HCT116 (cell line): ENCODE results near the gene SPRED2. TPM values are rescaled to one million over a fixed set of nuclear protein-coding genes. Genes with fewer than 3 reads are reported as not detected.

Experiments
- ATAC-seq: fragments of 200-7000 bp; cut with Tn5 transposase; 2 replicates; pipeline ENCODE4 v1.9.1; 2020; ENCODE audit warnings: mild to moderate bottlenecking, moderate library complexity
- BruUV-seq: library from RNA; stranded (reverse); fragments of 400-500 nt; replicated peaks from 2 replicates; lab custom pipeline; 2021; lab: Mats Ljungman, UMichigan
- CTCF ChIA-PET: fragments of 300-600 bp; sonication (Branson Sonifier 250); formaldehyde crosslinking; loops from one replicate; lab custom pipeline; 2021; ENCODE audit warnings: antibody characterized with exemption; lab: Charles Lee
- POLR2A ChIA-PET: fragments of 300-600, 350-600 bp; sonication (Branson Sonifier 250); formaldehyde crosslinking; loops from one replicate; lab custom pipeline; 2021; ENCODE audit warnings: antibody characterized with exemption; lab: Charles Lee
- RAD21 ChIA-PET, 2 experiments: fragments of 300-600 bp; sonication (Branson Sonifier 250); formaldehyde crosslinking; loops; one replicate each; lab custom pipeline; 2023; ENCODE audit warnings: low total read pairs in 2 of 2; ENCODE audit not compliant: uncharacterized antibody in 2 of 2, unreplicated experiment in 2 of 2, low non-redundant PET in 1 of 2; lab: Charles Lee
- DNase-seq: peaks from one replicate; pipeline ENCODE4 v3.0.0-alpha.2; 2010; ENCODE audit warnings: low read depth, low spot score
- H2AFZ ChIP-seq: fragments of 200-600 bp; shearing (Covaris generic), sonication (generic); 2 replicates; pipeline ENCODE4 v1.6.1; 2017; ENCODE audit warnings: low read depth, mixed run types, mixed read lengths, antibody characterized with exemption, low read length; ENCODE audit not compliant: poor library complexity, severe bottlenecking
- H3K27ac ChIP-seq: 2 replicates; pipeline ENCODE4 v1.5.1; 2012; ENCODE audit warnings: low read depth, low read length
- H3K27me3 ChIP-seq: fragments of 200-600 bp; sonication (generic); 2 replicates; pipeline ENCODE4 v1.6.1; 2016; ENCODE audit warnings: mixed run types, low read length, mixed read lengths; ENCODE audit not compliant: insufficient read depth
- H3K36me3 ChIP-seq, 2 experiments: fragments of 200-500 bp in 1 of 2; fragments of 200-600 bp in 1 of 2; sonication (Bioruptor generic) in 1 of 2; sonication (generic) in 1 of 2; 2 replicates each; pipeline versions ENCODE4 v1.5.1 to v1.6.1; 2014 to 2016; ENCODE audit warnings: low read length in 2 of 2, inconsistent platforms in 1 of 2, mixed read lengths in 1 of 2, mixed run types in 1 of 2; ENCODE audit not compliant: insufficient read depth in 2 of 2, control insufficient read depth in 1 of 2
- H3K4me1 ChIP-seq, 2 experiments: fragments of 200-600 bp in 1 of 2; sonication (generic) in 1 of 2; 2 replicates each; pipeline versions ENCODE4 v1.5.1 to v1.6.1; 2012 to 2017; ENCODE audit warnings: low read length in 2 of 2, inconsistent platforms in 1 of 2, mild to moderate bottlenecking in 1 of 2, mixed read lengths in 1 of 2, mixed run types in 1 of 2, moderate library complexity in 1 of 2; ENCODE audit not compliant: insufficient read depth in 2 of 2, control insufficient read depth in 1 of 2
- H3K4me2 ChIP-seq: fragments of 200-600 bp; sonication (generic); 2 replicates; pipeline ENCODE4 v1.6.1; 2017; ENCODE audit warnings: mixed run types, low read length, mixed read lengths
- H3K4me3 ChIP-seq, 2 experiments: fragments of 200-600 bp in 1 of 2; sonication (generic) in 1 of 2; replicated peaks in 1 of 2; 2 replicates each; pipeline ENCODE4 v1.5.1; 2011 to 2016; ENCODE audit warnings: low read length in 2 of 2, control low read depth in 1 of 2, low read depth in 1 of 2, mild to moderate bottlenecking in 1 of 2, mixed read lengths in 1 of 2, mixed run types in 1 of 2
- H3K79me2 ChIP-seq: fragments of 200-600 bp; sonication (generic); 2 replicates; pipeline ENCODE4 v1.6.1; 2017; ENCODE audit warnings: mild to moderate bottlenecking, mixed run types, low read length, moderate library complexity, mixed read lengths; ENCODE audit not compliant: insufficient read depth
- H3K9ac ChIP-seq: fragments of 200-600 bp; sonication (generic); 2 replicates; pipeline ENCODE4 v1.6.1; 2016; ENCODE audit warnings: low read length, mixed read lengths
- H3K9me2 ChIP-seq: fragments of 200-600 bp; sonication (generic), shearing (Covaris generic); 2 replicates; pipeline ENCODE4 v1.6.1; 2017; ENCODE audit warnings: mixed run types, mild to moderate bottlenecking, moderate library complexity; ENCODE audit not compliant: insufficient read depth
- H3K9me3 ChIP-seq, 2 experiments: fragments of 200-500 bp in 1 of 2; fragments of 200-600 bp in 1 of 2; sonication (Bioruptor generic) in 1 of 2; sonication (generic) in 1 of 2; 2 replicates each; pipeline ENCODE4 v1.6.1; 2014 to 2017; ENCODE audit warnings: low read length in 2 of 2, mixed read lengths in 2 of 2, inconsistent platforms in 1 of 2, low read depth in 1 of 2, mild to moderate bottlenecking in 1 of 2, mixed run types in 1 of 2, moderate library complexity in 1 of 2; ENCODE audit not compliant: control insufficient read depth in 1 of 2, insufficient read depth in 1 of 2
- H4K20me1 ChIP-seq: fragments of 200-600 bp; sonication (generic), shearing (Covaris generic); 2 replicates; pipeline ENCODE4 v1.6.1; 2017; ENCODE audit warnings: mixed run types, mild to moderate bottlenecking, moderate library complexity; ENCODE audit not compliant: insufficient read depth
- CBX3 ChIP-seq: IDR thresholded peaks from 2 replicates; pipeline ENCODE4 v1.6.1; 2012; ENCODE audit warnings: low read depth
- CEBPB ChIP-seq: IDR thresholded peaks from 2 replicates; pipeline ENCODE4 v1.6.1; 2012; ENCODE audit warnings: low read depth
- EGR1 ChIP-seq: IDR thresholded peaks from 2 replicates; pipeline ENCODE4 v1.6.1; 2012; ENCODE audit warnings: low read depth
- ELF1 ChIP-seq: IDR thresholded peaks from 2 replicates; pipeline ENCODE4 v1.6.1; 2012; ENCODE audit warnings: low read depth, borderline replicate concordance
- EZH2 ChIP-seq: fragments of 200-600 bp; sonication (generic); IDR thresholded peaks from 2 replicates; pipeline ENCODE4 v1.6.1; 2017; ENCODE audit warnings: antibody characterized with exemption, mixed run types
- EZH2phosphoT487 ChIP-seq: fragments of 200-600 bp; IDR thresholded peaks from 2 replicates; pipeline ENCODE4 v1.6.1; 2018; ENCODE audit warnings: antibody characterized with exemption, borderline replicate concordance
- FOSL1 ChIP-seq: IDR thresholded peaks from 2 replicates; pipeline ENCODE4 v1.6.1; 2012; ENCODE audit warnings: low read depth
- JUND ChIP-seq: IDR thresholded peaks from 2 replicates; pipeline ENCODE4 v1.6.1; 2012
- POLR2AphosphoS5 ChIP-seq: IDR thresholded peaks from 2 replicates; pipeline ENCODE4 v1.6.1; 2011; ENCODE audit warnings: mild to moderate bottlenecking, low read depth, low read length, moderate library complexity
- RAD21 ChIP-seq: IDR thresholded peaks from 2 replicates; pipeline ENCODE4 v1.6.1; 2012; ENCODE audit warnings: low read depth, mild to moderate bottlenecking
- SP1 ChIP-seq: IDR thresholded peaks from 2 replicates; pipeline ENCODE4 v1.6.1; 2012; ENCODE audit warnings: low read depth
- SRF ChIP-seq: IDR thresholded peaks from 2 replicates; pipeline ENCODE4 v1.6.1; 2012; ENCODE audit warnings: low read depth
- YY1 ChIP-seq: IDR thresholded peaks from 2 replicates; pipeline ENCODE4 v1.6.1; 2011; ENCODE audit warnings: low read length, low read depth, moderate library complexity, mild to moderate bottlenecking; ENCODE audit not compliant: insufficient replicate concordance; ENCODE audit errors: extremely low read depth
- ZFX ChIP-seq: fragments of 450-650 bp; IDR thresholded peaks from 2 replicates; pipeline ENCODE4 v1.6.1; 2017
- ZNF274 ChIP-seq: fragments of 200-500 bp; sonication (Bioruptor generic); IDR thresholded peaks from 2 replicates; pipeline ENCODE4 v1.6.1; 2014; ENCODE audit warnings: mild to moderate bottlenecking, low read depth, low read length, inconsistent platforms
- intact Hi-C: fragments of 100-400 bp; cut with micrococcal nuclease; formaldehyde crosslinking; loops from 2 replicates; pipeline ENCODE4 v1.10.0; 2022
- total RNA-seq: library from RNA; stranded (reverse); gene quantifications from one replicate; pipeline ENCODE4 v1.2.1, GENCODE V29; 2021; ENCODE audit not compliant: unreplicated experiment
- TF ChIP-seq, protein P1 (sequence below): IDR thresholded peaks from 2 replicates; pipeline ENCODE4 v1.6.1; 2012
- TF ChIP-seq, protein P2 (sequence below): IDR thresholded peaks from 2 replicates; pipeline ENCODE4 v1.6.1; 2012

Gene SPRED2
- total RNA-seq, 1 experiment from 2014 or later: 62.6 TPM

DNA sequence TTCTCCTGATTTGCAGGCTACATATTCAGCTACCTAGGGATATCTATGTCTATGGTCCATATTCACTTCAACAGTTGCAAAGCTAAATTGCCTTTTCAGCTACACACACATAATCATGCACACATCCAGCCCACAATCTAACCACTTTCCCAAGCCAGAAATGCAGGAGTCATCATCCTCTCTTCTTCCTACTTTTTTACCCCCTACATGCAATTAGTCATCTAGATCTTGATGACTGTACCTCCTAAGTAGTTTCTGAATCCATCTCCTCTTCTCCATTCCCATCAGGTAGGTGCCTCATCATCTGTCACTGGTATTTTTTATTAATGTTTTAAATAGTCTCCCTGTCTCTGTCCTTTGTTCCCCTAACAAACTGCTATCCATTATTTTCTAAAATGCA lies 23.7 kb upstream of the SPRED2 start:
- H3K36me3 ChIP-seq: no peaks in the 10 kb centered on the region
- no peak overlapping the region for H3K4me2 ChIP-seq
- H3K79me2 ChIP-seq: no peaks in the 10 kb centered on the region
- no TSS peak for BruUV-seq
- no peaks in the 10 kb centered on the region for H3K4me1 ChIP-seq
- ChIA-PET RAD21 (no interaction called here), CTCF (no interaction called here), POLR2A (no interaction called here)
- no peak overlapping the region for H3K9ac ChIP-seq
- TF ChIP-seq RAD21: no peak
- no peak for TF ChIP-seq EGR1
- TF ChIP-seq, protein P1, sequence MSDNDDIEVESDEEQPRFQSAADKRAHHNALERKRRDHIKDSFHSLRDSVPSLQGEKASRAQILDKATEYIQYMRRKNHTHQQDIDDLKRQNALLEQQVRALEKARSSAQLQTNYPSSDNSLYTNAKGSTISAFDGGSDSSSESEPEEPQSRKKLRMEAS: no peak
- TF ChIP-seq CBX3: no peak
- no peak for TF ChIP-seq EZH2
- TF ChIP-seq EZH2phosphoT487: no peak
- no peak for TF ChIP-seq CEBPB
- TF ChIP-seq SRF: no peak
- TF ChIP-seq SP1: no peak
- TF ChIP-seq POLR2AphosphoS5: no peak
- no peak for TF ChIP-seq ZNF274
- TF ChIP-seq YY1: no peak
- TF ChIP-seq JUND: no peak
- no peak for TF ChIP-seq ZFX
- no peak for TF ChIP-seq ELF1
- TF ChIP-seq, protein P2, sequence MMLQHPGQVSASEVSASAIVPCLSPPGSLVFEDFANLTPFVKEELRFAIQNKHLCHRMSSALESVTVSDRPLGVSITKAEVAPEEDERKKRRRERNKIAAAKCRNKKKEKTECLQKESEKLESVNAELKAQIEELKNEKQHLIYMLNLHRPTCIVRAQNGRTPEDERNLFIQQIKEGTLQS: no peak
- TF ChIP-seq FOSL1: no peak
- intact Hi-C loops: no loop called here
- no peaks in the 10 kb centered on the region; the same call in 1 of the 2 replicates for H3K27me3 ChIP-seq
- no peaks in the 10 kb centered on the region for H4K20me1 ChIP-seq
- H3K9me3 ChIP-seq: no peaks in the 10 kb centered on the region
- H3K4me3 ChIP-seq: no peak overlapping the region
- no peak overlapping the region for H2AFZ ChIP-seq
- H3K27ac ChIP-seq: no peak overlapping the region
- DNase-seq (no peak), ATAC-seq (no peak)
- no peaks in the 10 kb centered on the region for H3K9me2 ChIP-seq
